Hepatic stellate cell (primary cell): Measurements from ENCODE around the gene P2RX5.

Experiments used
- DNase-seq: peaks from one replicate; pipeline ENCODE4 v3.0.0; 2011; ENCODE audit warnings: low spot score

The P2RX5 gene

GRCh38 chr17:3681057-3681456, 14.9 kb downstream of the P2RX5 start:
- DNase-seq, result no peak

GRCh38 chr17:3679531-3680126, 16.3 kb downstream of the P2RX5 start:
- no peak for DNase-seq

DNA sequence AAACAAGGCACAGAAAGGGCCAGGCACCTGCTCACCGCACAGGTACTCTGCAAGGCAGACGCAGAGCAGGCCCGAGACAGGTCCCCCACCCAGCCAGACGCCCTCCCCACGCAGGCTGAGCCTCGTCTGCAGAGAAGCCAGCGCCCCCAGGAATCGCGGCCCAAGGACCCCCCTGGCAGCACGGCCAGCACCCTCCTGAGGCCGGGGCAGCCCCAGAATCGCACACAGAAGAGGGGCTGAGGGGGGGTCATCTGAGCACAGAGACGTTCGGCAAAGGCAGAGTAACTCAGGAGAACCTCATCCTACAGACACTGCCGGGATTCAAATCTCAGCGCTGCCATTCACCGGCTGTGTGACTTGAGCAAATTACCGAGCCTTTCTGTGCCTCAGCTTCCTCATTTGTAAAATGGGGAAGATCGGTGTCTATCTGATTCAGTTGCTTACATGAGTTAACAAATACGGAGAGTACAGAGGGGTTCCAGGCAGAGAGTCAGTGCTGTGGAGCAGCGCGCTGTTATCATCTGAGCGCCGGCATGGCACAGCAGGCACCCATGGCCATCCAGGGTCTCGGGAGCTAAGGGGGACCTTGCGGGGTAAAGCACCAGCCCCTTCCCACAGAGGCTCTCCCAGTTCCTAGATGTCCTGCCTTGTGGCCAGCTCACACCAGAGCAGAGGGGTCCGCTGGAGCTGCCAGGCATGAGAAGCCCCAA, 17.0 kb downstream of the P2RX5 start:
- no peak for DNase-seq

DNA sequence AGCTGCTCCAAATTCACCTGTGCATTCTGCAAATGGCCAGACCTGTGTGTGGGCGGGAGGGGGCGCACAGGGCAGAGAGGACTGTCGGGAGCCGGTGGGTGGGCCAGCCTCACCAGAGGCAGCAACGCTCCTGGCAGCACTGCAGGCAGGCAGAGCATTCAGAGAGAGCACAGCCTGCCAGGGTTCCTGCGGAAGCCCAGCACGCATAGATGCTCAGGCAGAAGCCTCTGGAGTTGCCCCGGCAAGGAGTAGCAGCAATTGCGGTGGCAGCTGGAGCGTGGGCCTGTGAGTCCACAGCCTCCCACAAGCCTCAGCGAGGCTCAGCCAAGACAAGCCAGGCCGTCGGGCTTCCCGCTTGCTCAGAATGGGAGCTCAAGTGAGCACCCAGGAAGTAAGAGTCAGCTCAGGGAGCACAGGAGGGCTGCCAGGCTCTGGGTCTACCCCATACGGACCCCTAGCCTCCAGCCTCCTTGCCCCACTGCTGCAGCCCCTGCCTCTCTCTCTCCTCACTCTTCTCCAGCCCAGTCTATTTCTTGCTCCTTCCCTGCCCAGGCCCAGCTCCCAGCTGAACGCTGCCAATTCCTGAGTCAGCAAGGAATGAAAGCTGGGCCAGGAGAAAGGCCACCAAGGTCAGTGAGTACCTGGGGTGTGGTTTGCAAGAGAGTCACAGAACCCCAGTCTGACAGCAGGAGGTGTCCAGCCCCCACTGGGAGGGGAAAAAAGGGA, 17.7 kb downstream of the P2RX5 start:
- DNase-seq, result no peak

GRCh38 chr17:3675886-3676285, 20.1 kb downstream of the P2RX5 start:
- no peak for DNase-seq

- no peak for DNase-seq
Observed at GRCh38 chr17:3672571-3672970, 23.4 kb downstream of the P2RX5 start.

GRCh38 chr17:3669548-3669947, 26.4 kb downstream of the P2RX5 start:
- DNase-seq, result no peak

GRCh38 chr17:3669085-3669347, 26.9 kb downstream of the P2RX5 start:
- DNase-seq, result no peak

DNA sequence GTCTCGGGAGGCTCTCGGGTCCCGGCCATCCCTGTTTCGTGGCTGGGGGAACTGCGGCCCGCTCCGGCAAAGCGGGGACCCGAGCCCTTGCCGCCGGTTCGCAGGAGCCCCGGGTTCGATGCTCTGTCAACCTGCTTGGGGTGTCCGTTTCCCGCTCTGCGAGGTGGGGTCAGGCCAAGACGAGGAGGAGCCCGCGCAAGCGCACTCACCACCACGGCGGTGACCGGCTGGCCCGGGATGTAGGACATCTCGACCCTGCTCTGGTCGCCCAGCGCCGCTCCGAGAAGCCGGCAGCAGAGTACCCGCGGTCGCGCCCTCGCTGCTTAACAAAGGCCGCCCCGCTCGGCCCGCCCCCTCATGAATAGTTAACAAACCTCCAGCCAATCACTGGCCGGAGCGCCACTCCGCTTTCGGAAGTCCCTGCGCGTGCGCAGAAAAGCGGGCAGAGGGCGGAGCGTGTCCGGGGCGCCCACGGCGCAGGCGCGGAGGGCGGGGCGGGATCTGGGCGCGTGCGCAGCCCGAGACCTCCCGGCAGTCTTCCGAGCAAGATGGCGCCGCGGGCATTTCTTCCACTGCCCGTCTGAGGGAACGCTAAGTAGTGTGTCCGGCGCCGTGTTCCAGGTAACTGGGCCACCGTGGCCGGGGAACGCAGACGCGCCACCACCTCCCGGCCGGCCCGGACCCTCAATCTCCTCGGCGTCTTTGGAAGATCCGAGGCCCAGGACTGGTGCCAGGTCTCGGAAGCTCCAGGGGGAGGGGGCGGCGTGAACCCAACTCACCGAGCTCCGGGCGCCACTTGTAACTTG, 27.5 kb downstream of the P2RX5 start, which contains the start of the genes EMC6 and TAX1BP3:
TSS of gene EMC6 (plus strand) at position 534 of the 806 bp plus-strand sequence. CDS start 335 bp downstream, outside the sequence.
TSS of gene TAX1BP3 (minus strand) at position 300 of the 806 bp plus-strand sequence. CDS start at position 248, 52 bp downstream.
- peak; percentile 100 for DNase-seq

GRCh38 chr17:3667366-3668278, 28.3 kb downstream of the P2RX5 start:
- DNase-seq, result peak; percentile 98

- DNase-seq, result no peak
Observed at GRCh38 chr17:3666516-3666915, 29.4 kb downstream of the P2RX5 start.

GRCh38 chr17:3665834-3666233, 30.1 kb downstream of the P2RX5 start:
- no peak for DNase-seq

GRCh38 chr17:3663102-3664011, 32.6 kb downstream of the P2RX5 start:
- DNase-seq, result no peak

DNA sequence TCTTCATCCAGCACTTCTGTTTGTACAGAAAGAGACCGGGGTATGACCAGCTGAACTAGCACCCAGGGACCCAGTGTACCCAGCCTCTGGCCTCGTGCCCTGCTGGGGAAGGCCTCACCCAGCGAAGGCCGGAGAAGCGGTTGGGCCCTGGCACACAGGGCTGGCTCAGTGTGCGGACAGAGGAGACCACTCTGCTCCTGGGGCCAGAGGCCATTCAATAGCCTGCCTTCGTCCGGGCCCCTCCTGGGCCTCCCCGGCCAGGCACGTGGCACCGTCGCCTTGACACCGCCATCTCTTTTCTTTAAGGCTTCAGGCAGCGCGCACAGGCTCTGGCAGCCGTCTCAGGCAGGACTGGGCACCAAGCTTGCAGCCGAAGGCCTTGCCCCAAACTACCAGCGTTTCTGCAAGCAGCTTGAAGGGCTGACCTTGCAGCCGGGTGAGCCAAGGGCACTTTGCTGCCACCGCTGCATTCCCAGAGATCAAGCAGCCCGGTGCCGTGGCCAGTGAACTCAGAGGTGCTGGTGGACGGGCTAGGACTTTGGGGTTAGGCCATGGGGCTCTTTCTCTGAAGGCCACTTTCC, 35.6 kb downstream of the P2RX5 start:
- DNase-seq, result no peak

- peak; percentile 87 for DNase-seq
Observed at GRCh38 chr17:3659541-3660111, 36.3 kb downstream of the P2RX5 start.

DNA sequence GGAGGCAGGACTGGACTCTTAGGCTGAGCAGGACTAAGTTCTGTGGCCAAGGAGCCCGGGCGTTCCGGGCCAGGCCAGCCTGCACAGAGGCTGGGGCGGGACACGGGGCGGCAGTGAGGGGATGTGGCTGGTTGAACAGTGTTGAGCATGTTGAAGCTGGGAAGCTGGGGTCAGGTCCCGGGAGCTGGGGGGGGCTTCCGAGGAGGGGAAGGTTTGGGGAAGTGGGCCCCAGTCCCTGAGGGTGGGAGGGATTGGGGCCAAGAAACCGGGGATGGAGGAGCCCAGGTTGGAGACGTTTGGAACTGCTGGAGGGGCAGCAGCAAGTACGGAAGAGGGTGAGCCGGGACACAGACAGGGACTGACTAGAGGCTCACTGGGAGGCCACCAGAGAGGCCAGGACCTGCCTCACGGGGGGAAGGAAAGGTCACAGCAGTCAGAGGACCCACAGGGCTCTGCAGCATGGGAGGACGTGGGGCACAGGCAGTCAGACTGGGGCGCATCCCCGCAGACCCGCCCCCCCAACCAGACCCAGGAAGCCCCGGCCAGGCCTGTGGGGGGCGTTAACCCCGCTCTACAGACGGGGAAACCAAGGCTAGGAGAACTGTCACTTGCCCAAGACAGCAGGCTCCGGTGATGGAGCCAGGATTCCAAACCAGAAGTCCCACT, 37.0 kb downstream of the P2RX5 start:
- no peak for DNase-seq

DNA sequence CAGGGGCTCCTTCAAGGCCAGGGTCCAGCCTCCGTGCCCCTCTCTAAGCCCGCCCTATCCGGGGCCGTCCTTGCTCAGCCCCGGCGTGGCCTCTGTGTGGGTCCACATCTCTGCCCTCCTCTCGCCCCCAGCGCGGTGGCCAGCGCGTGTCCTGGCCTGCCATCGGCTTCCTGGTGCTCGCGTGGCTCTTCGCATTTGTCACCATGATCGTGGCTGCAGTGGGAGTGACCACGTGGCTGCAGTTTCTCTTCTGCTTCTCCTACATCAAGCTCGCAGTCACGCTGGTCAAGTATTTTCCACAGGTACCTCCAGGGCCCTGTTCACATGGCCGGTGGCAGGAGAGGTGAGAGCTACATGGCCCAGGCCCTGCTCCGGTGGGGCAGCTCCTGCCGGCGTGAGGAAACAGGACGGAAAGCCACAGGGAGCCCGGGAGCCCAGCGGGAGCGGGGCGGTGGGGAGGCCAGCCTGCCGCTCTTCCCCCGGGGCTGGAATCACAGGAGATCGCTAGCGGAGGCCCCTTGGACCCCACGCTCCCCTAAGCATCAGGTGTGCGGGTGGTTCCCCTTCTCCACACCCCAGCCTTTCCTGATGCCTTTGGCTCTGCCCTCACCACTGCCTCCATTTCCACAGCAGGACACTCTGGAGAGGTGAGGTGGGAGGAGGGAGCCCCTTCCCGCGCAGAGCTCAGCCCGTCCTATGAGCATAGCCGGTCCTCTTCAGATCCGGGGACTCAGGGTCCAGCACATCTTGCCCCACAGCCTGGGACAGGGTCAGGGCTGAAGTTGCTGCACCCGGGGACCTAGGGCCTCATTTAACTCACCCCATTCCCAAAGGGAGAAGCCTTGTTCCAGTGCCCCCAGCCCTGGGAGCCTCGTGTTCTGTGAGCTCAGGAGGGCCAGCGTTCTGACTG, 37.8 kb downstream of the P2RX5 start:
- DNase-seq, result no peak

DNA sequence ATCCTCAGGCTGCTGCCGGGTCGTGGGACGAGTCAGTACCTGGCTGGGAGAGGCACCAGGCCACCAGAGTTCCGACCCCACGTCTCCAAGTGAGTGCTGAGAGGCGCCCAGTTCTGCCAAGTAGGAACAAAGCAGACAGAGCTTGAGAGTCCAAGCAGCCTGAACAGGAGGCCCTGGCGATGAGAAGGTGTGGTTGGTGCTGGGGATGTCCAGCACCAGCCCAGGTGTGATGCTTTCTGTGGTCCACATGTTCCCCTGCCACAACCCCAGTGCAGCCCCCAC, 38.4 kb downstream of the P2RX5 start:
- DNase-seq, result no peak
